ENCODE results near the gene RGS6. TPM values are rescaled to one million over a fixed set of nuclear protein-coding genes. Genes with fewer than 3 reads are reported as not detected.

Gene RGS6
- total and polyA plus RNA-seq, 2 experiments from 2014 or later = not detected

DNA sequence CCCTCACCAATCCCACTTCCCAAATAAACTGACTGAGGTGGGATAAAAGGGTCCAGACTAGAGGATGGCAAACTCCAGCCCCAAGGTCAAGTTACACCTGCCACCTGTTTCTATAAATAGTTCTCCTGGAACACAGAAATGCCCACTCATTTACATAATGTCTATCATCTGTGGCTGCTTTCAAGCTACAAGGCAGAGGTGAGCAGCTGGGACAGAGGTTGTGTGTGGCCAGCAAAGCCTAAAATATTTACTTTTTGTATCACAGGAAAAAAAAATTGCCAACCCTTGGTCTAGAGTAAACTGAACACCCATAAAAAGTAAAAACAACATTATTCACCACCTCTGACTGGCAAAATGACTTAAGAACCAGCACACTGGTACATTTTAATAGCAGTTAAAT, 269.4 kb downstream of the RGS6 start:
- H2AFZ ChIP-seq = no peak overlapping the region
- no peak overlapping the region for H3K9ac ChIP-seq
- in situ Hi-C loops (cut with MboI) = no loop called here
- H3K9me3 ChIP-seq (ENCODE audit: low read depth) = no peaks in the 10 kb centered on the region
- no peaks in the 10 kb centered on the region for H3K4me1 ChIP-seq (ENCODE audit: insufficient read depth)
- no peak overlapping the region for H3K27ac ChIP-seq
- no peaks in the 10 kb centered on the region for H3F3A ChIP-seq (ENCODE audit: insufficient read depth)
- no peaks in the 10 kb centered on the region for H3K79me2 ChIP-seq (ENCODE audit: insufficient read depth)
- H3K4me3 ChIP-seq = no peak overlapping the region
- H3K9me2 ChIP-seq (ENCODE audit: insufficient read depth) = no peaks in the 10 kb centered on the region
- TF ChIP-seq EZH2phosphoT487 (IDR thresholded peaks at IDR 0.05; ENCODE audit: insufficient read depth, low read depth) (no peak), EZH2 (IDR thresholded peaks at IDR 0.05; ENCODE audit: insufficient read depth, poor library complexity, severe bottlenecking) (no peak)
- no peaks in the 10 kb centered on the region for H4K20me1 ChIP-seq (ENCODE audit: insufficient read depth)
- H3K4me2 ChIP-seq (ENCODE audit: unreplicated experiment) = no peak overlapping the region
- H3K27me3 ChIP-seq (replicated peaks; ENCODE audit: insufficient read depth) = no peaks in the 10 kb centered on the region
- no peaks in the 10 kb centered on the region for H3K36me3 ChIP-seq (ENCODE audit: low read depth)
- no peak for DNase-seq

DNA sequence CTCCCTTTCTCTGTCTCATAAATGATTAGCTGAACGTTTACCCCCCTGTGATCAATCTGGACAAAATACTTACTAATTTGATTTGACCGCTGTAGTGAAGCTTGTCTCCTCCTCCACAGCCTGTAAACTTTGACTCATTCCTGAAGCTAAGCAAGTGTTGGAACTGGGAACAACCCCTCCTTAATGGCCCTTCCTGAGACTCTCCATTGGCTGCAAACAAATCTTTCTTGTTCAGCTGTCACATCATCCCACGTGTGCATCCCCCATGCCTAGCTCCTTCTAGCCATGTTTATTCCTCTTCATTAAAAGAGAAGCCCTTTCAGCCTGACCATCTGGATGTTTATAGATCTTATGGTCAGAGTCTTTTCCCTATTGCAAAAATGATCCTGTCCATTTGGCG, 281.2 kb downstream of the RGS6 start:
- in situ Hi-C loops (cut with MboI) = no loop called here
- TF ChIP-seq EZH2 (IDR thresholded peaks at IDR 0.05; ENCODE audit: insufficient read depth, poor library complexity, severe bottlenecking) (no peak), EZH2phosphoT487 (IDR thresholded peaks at IDR 0.05; ENCODE audit: insufficient read depth, low read depth) (no peak)
- no peaks in the 10 kb centered on the region for H3K4me1 ChIP-seq (ENCODE audit: insufficient read depth)
- no peaks in the 10 kb centered on the region for H3F3A ChIP-seq (ENCODE audit: insufficient read depth)
- H3K27ac ChIP-seq = no peak overlapping the region
- H3K79me2 ChIP-seq (ENCODE audit: insufficient read depth) = no peaks in the 10 kb centered on the region
- DNase-seq = no peak
- no peaks in the 10 kb centered on the region for H4K20me1 ChIP-seq (ENCODE audit: insufficient read depth)
- no peaks in the 10 kb centered on the region for H3K27me3 ChIP-seq (replicated peaks; ENCODE audit: insufficient read depth)
- H3K4me2 ChIP-seq (ENCODE audit: unreplicated experiment) = no peak overlapping the region
- no peak overlapping the region for H2AFZ ChIP-seq
- H3K9ac ChIP-seq = no peak overlapping the region
- no peak overlapping the region for H3K4me3 ChIP-seq
- no peaks in the 10 kb centered on the region for H3K9me2 ChIP-seq (ENCODE audit: insufficient read depth)
- 25 to 37% methylated on average over 4 of the region's 4 CpGs for WGBS, 2 experiments (ENCODE audit: low coverage in 1 of 2, low lambda C conversion rate in 2 of 2, missing lambda C conversion rate in 2 of 2)
- H3K9me3 ChIP-seq (ENCODE audit: low read depth) = no peaks in the 10 kb centered on the region
- no peaks in the 10 kb centered on the region for H3K36me3 ChIP-seq (ENCODE audit: low read depth)

DNA sequence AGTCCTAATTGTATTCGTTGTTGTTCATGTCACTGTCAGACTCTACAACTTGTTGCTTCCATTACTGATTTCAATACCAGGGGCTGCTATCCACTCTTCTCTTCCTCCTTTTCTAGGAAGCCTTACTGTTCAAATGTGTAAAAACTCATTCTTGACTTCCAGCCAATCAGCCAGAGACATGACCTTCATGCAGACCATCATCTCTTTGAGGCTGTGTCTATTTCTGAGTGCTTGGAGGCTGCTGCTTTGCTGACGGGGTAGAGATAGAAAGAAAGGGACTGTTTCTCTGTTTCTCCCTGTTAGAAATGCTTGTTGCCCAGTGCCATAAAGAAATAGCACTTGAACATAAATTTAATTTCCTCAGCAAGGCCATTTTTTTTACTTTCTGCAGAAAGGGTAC, 282.9 kb downstream of the RGS6 start:
- WGBS, 2 experiments (ENCODE audit: low coverage in 1 of 2, low lambda C conversion rate in 2 of 2, missing lambda C conversion rate in 2 of 2) = 16 to 20% methylated on average over 2 of the region's 2 CpGs
- H3K36me3 ChIP-seq (ENCODE audit: low read depth) = no peaks in the 10 kb centered on the region
- H3K27me3 ChIP-seq (replicated peaks; ENCODE audit: insufficient read depth) = no peaks in the 10 kb centered on the region
- H3K4me1 ChIP-seq (ENCODE audit: insufficient read depth) = no peaks in the 10 kb centered on the region
- no peak overlapping the region for H2AFZ ChIP-seq
- TF ChIP-seq EZH2phosphoT487 (IDR thresholded peaks at IDR 0.05; ENCODE audit: insufficient read depth, low read depth) = no peak
- no peak for TF ChIP-seq EZH2 (IDR thresholded peaks at IDR 0.05; ENCODE audit: insufficient read depth, poor library complexity, severe bottlenecking)
- H3K4me2 ChIP-seq (ENCODE audit: unreplicated experiment) = no peak overlapping the region
- H4K20me1 ChIP-seq (ENCODE audit: insufficient read depth) = no peaks in the 10 kb centered on the region
- H3K79me2 ChIP-seq (ENCODE audit: insufficient read depth) = no peaks in the 10 kb centered on the region
- no peak overlapping the region for H3K9ac ChIP-seq
- in situ Hi-C loops (cut with MboI) = no loop called here
- no peak overlapping the region for H3K27ac ChIP-seq
- no peaks in the 10 kb centered on the region for H3K9me2 ChIP-seq (ENCODE audit: insufficient read depth)
- no peaks in the 10 kb centered on the region for H3F3A ChIP-seq (ENCODE audit: insufficient read depth)
- no peak overlapping the region for H3K4me3 ChIP-seq
- no peak for DNase-seq
- no peaks in the 10 kb centered on the region for H3K9me3 ChIP-seq (ENCODE audit: low read depth)

DNA sequence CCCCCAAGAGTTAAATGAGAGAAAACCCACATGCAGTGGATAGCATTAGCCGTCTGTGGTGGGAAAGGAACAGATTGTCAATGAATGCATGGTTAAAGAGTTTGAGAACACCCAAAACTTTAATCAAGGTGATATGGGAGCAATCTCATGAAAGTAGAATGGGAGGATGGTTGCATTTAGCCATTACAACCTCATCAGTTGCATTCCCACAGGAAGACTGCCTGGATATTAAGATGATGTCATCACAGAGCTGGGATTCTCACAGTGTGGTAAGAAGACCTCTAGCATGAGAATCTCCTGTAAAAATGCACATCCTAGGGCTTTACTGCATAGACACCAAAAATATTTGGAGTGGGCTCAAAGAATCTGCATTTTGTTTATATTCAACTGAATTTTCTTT, 284.9 kb downstream of the RGS6 start:
- Histone ChIP-seq H3K9ac (no peak overlapping the region), H3K36me3 (ENCODE audit: low read depth) (no peaks in the 10 kb centered on the region), H3K9me2 (ENCODE audit: insufficient read depth) (no peaks in the 10 kb centered on the region), H3K4me1 (ENCODE audit: insufficient read depth) (no peaks in the 10 kb centered on the region), H3K9me3 (ENCODE audit: low read depth) (no peaks in the 10 kb centered on the region), H4K20me1 (ENCODE audit: insufficient read depth) (no peaks in the 10 kb centered on the region), H2AFZ (no peak overlapping the region), H3K4me2 (ENCODE audit: unreplicated experiment) (no peak overlapping the region), H3K79me2 (ENCODE audit: insufficient read depth) (no peaks in the 10 kb centered on the region), H3K27ac (no peak overlapping the region), H3K27me3 (replicated peaks; ENCODE audit: insufficient read depth) (no peaks in the 10 kb centered on the region), H3K4me3 (no peak overlapping the region), H3F3A (ENCODE audit: insufficient read depth) (no peaks in the 10 kb centered on the region)
- no peak for DNase-seq
- 17 to 39% methylated on average over 1 of the region's 1 CpG for WGBS, 2 experiments (ENCODE audit: low coverage in 1 of 2, low lambda C conversion rate in 2 of 2, missing lambda C conversion rate in 2 of 2)
- TF ChIP-seq EZH2phosphoT487 (IDR thresholded peaks at IDR 0.05; ENCODE audit: insufficient read depth, low read depth) (no peak), EZH2 (IDR thresholded peaks at IDR 0.05; ENCODE audit: insufficient read depth, poor library complexity, severe bottlenecking) (no peak)
- in situ Hi-C loops (cut with MboI) = no loop called here

DNA sequence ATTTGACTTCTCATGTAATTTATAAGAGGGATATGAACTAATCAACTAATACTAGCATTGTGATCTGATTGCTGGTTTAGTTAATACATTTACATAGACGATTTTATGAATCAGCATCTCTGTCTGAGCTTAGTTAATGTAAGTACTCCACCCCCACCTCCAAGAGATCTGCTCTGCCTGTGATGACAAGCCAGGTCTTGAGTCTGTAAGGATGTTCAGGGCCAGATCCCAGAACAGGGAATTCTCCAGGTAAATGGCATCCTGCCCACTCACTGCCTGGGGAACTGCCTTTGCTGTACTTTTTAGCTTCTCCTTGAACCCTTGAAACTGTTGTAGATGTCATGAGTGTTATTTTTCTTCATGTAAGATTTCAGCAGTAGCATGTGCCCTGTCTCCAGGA, 289.8 kb downstream of the RGS6 start:
- no peaks in the 10 kb centered on the region for H3F3A ChIP-seq (ENCODE audit: insufficient read depth)
- H3K36me3 ChIP-seq (ENCODE audit: low read depth) = no peaks in the 10 kb centered on the region
- H3K9me3 ChIP-seq (ENCODE audit: low read depth) = no peaks in the 10 kb centered on the region
- no peak overlapping the region for H3K4me3 ChIP-seq
- H3K9ac ChIP-seq = no peak overlapping the region
- no peak for DNase-seq
- no peak overlapping the region for H2AFZ ChIP-seq
- no peak overlapping the region for H3K27ac ChIP-seq
- no peaks in the 10 kb centered on the region for H3K27me3 ChIP-seq (replicated peaks; ENCODE audit: insufficient read depth)
- H3K4me2 ChIP-seq (ENCODE audit: unreplicated experiment) = no peak overlapping the region
- no peaks in the 10 kb centered on the region for H3K4me1 ChIP-seq (ENCODE audit: insufficient read depth)
- in situ Hi-C loops (cut with MboI) = no loop called here
- H4K20me1 ChIP-seq (ENCODE audit: insufficient read depth) = no peaks in the 10 kb centered on the region
- H3K9me2 ChIP-seq (ENCODE audit: insufficient read depth) = no peaks in the 10 kb centered on the region
- TF ChIP-seq EZH2phosphoT487 (IDR thresholded peaks at IDR 0.05; ENCODE audit: insufficient read depth, low read depth) (no peak), EZH2 (IDR thresholded peaks at IDR 0.05; ENCODE audit: insufficient read depth, poor library complexity, severe bottlenecking) (no peak)
- 0% methylated on average over 1 of the region's 1 CpG for WGBS, 2 experiments (ENCODE audit: low coverage in 1 of 2, low lambda C conversion rate in 2 of 2, missing lambda C conversion rate in 2 of 2)
- H3K79me2 ChIP-seq (ENCODE audit: insufficient read depth) = no peaks in the 10 kb centered on the region
